Nephron progenitor cell (in vitro differentiated cells): ENCODE measurements around the gene RPRD1A.
A peak's percentile ranks its signal among the peaks of the same experiment; 100 is the strongest.
"Not testable (repeated sequence)": the region's sequence is repeated elsewhere in the genome, so short reads cannot be mapped to it uniquely, and the experiment has no call there.

Source experiments
- DNase-seq: peaks from one replicate; pipeline ENCODE4 v3.0.0; 2021
- H3K27ac Mint-ChIP-seq: 2 replicates; pipeline ENCODE4 v1.8.0; 2021; ENCODE audit warnings: mild to moderate bottlenecking, moderate library complexity, mixed read lengths
- H3K27me3 Mint-ChIP-seq: 2 replicates; pipeline ENCODE4 v1.8.0; 2021; ENCODE audit warnings: mild to moderate bottlenecking, low read depth, mixed read lengths; ENCODE audit not compliant: poor library complexity
- H3K36me3 Mint-ChIP-seq: 2 replicates; pipeline ENCODE4 v1.8.0; 2021; ENCODE audit warnings: low read depth, mixed read lengths
- H3K4me1 Mint-ChIP-seq: 2 replicates; pipeline ENCODE4 v1.8.0; 2021; ENCODE audit warnings: mixed read lengths
- H3K4me3 Mint-ChIP-seq: 2 replicates; pipeline ENCODE4 v1.8.0; 2021; ENCODE audit warnings: mild to moderate bottlenecking, moderate library complexity, mixed read lengths
- H3K9me3 Mint-ChIP-seq: 2 replicates; pipeline ENCODE4 v1.8.0; 2021; ENCODE audit warnings: mild to moderate bottlenecking, moderate library complexity, mixed read lengths
- TF ChIP-seq, protein P1 (sequence below): fragments of 200-600 bp; sonication (generic); IDR thresholded peaks from 2 replicates; pipeline ENCODE4 v1.5.0; 2021; ENCODE audit warnings: antibody characterized with exemption

RPRD1A gene

GRCh38 chr18:35972197-35973000 is 95.0 kb downstream of the RPRD1A start, which contains the start of gene RMP24:
Gene RMP24 (plus strand): TSS chr18:35972679.
- Mint-ChIP-seq H3K27ac (peak within 1 kb of the TSS; percentile 95), H3K9me3 (peaks cover 4% of the 10 kb centered on the region), H3K27me3 (peaks cover 3% of the 10 kb centered on the region), H3K4me3 (peak within 1 kb of the TSS; percentile 97), H3K4me1 (peaks cover 23% of the 10 kb centered on the region), H3K36me3 (peaks cover 30% of the 10 kb centered on the region)
- DNase-seq, result peak; percentile 91
- TF ChIP-seq, protein P1, sequence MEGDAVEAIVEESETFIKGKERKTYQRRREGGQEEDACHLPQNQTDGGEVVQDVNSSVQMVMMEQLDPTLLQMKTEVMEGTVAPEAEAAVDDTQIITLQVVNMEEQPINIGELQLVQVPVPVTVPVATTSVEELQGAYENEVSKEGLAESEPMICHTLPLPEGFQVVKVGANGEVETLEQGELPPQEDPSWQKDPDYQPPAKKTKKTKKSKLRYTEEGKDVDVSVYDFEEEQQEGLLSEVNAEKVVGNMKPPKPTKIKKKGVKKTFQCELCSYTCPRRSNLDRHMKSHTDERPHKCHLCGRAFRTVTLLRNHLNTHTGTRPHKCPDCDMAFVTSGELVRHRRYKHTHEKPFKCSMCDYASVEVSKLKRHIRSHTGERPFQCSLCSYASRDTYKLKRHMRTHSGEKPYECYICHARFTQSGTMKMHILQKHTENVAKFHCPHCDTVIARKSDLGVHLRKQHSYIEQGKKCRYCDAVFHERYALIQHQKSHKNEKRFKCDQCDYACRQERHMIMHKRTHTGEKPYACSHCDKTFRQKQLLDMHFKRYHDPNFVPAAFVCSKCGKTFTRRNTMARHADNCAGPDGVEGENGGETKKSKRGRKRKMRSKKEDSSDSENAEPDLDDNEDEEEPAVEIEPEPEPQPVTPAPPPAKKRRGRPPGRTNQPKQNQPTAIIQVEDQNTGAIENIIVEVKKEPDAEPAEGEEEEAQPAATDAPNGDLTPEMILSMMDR, result no peak

- DNase-seq, result no peak
- H3K27me3 Mint-ChIP-seq, result peaks cover 3% of the 10 kb centered on the region
- peaks cover 23% of the 10 kb centered on the region for H3K4me1 Mint-ChIP-seq
- H3K36me3 Mint-ChIP-seq, result peaks cover 26% of the 10 kb centered on the region
- peaks cover 5% of the 10 kb centered on the region for H3K9me3 Mint-ChIP-seq
- peak overlapping the region; percentile 85 for H3K27ac Mint-ChIP-seq
- TF ChIP-seq, protein P1, result no peak
- peak overlapping the region; percentile 97 for H3K4me3 Mint-ChIP-seq
Observed at GRCh38 chr18:35971661-35972196, 95.6 kb downstream of the RPRD1A start.

DNA sequence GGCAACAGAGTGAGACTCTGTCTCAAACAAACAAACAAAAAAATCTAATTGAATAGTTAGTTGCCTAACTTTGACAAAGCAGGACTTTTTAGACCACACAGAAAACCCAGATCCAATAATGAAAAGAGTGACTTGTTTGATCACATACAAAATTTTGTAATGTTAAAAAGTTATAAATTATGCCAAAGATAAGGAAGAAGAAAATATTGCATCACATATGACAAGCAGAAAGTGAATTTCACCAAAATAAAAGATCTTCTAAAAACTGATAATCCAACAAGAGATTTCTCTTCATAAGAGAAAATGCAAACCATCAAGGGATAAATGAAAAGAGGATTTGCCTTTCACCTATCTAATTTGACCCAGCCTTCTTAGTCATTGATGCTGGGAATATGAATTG is 97.7 kb downstream of the RPRD1A start:
- no peak overlapping the region for H3K4me3 Mint-ChIP-seq
- TF ChIP-seq, protein P1, result no peak
- peaks cover 23% of the 10 kb centered on the region for H3K4me1 Mint-ChIP-seq
- H3K9me3 Mint-ChIP-seq, result peaks cover 8% of the 10 kb centered on the region
- H3K36me3 Mint-ChIP-seq, result peaks cover 9% of the 10 kb centered on the region
- peaks cover 8% of the 10 kb centered on the region for H3K27me3 Mint-ChIP-seq
- DNase-seq, result no peak
- no peak overlapping the region for H3K27ac Mint-ChIP-seq

GRCh38 chr18:35968278-35968880 is 99.0 kb downstream of the RPRD1A start:
- TF ChIP-seq, protein P1, result no peak
- no peak overlapping the region for H3K27ac Mint-ChIP-seq
- no peak for DNase-seq
- no peak overlapping the region for H3K4me3 Mint-ChIP-seq
- H3K27me3 Mint-ChIP-seq, result peaks cover 12% of the 10 kb centered on the region
- no peaks in the 10 kb centered on the region for H3K36me3 Mint-ChIP-seq
- H3K4me1 Mint-ChIP-seq, result peaks cover 14% of the 10 kb centered on the region
- peaks cover 8% of the 10 kb centered on the region for H3K9me3 Mint-ChIP-seq

- not testable (repeated sequence) for H3K4me1 Mint-ChIP-seq, H3K36me3 Mint-ChIP-seq, H3K4me3 Mint-ChIP-seq, H3K27ac Mint-ChIP-seq, DNase-seq
- peaks cover 12% of the 10 kb centered on the region for H3K9me3 Mint-ChIP-seq
- peaks cover 12% of the 10 kb centered on the region for H3K27me3 Mint-ChIP-seq
Observed at GRCh38 chr18:35967866-35968265, 99.5 kb downstream of the RPRD1A start.

DNA sequence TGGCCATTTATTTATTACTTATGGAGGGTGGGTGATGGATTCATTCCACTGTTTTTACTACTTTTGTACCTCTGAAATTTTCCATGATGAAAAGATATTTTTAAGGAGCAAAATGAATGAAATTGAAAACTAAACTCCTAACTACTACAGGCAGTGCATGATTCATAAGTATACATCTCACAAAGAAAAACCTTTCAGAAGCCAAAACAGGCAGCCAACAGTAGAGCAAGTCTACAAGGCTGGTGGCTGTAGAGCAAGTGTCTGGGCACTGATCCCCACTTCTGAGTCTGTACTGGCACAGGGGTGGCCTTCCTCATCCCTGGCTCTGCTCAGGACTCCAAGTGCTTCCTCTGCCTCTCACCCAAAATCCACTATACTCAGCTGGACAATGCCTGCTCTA is 103.0 kb downstream of the RPRD1A start:
- Mint-ChIP-seq H3K4me3 (no peak overlapping the region), H3K9me3 (peaks cover 27% of the 10 kb centered on the region), H3K27ac (no peak overlapping the region), H3K36me3 (no peaks in the 10 kb centered on the region), H3K4me1 (no peaks in the 10 kb centered on the region), H3K27me3 (peaks cover 12% of the 10 kb centered on the region)
- TF ChIP-seq, protein P1, result no peak
- DNase-seq, result no peak
